ENCODE results near the gene CFAP221. TPM values are rescaled to one million over a fixed set of nuclear protein-coding genes. Genes with fewer than 3 reads are reported as not detected.

The CFAP221 gene
- total RNA-seq, 1 donor = not detected

DNA sequence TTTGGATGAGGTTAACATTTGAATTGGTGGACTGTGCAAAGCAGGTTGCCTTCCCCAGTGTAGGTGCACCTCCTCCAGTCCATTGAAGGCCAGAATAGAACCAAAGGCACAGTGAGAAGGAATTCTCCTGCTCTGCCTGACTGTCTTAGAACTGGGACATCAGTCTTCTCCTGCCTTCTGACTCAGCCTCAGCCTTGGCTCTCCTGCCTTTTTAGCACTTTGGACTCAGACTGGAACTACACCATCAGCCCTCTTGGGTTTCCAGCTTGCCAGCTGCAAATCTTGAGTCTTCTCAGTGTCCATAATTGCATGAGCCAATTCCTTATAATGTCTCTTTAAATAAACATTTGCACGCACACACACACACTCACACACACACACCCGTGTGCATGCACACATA lies 126.8 kb downstream of the CFAP221 start:
- no peak overlapping the region for H3K4me3 ChIP-seq (ENCODE audit: low read depth, low read length)
- TF ChIP-seq, protein P1, sequence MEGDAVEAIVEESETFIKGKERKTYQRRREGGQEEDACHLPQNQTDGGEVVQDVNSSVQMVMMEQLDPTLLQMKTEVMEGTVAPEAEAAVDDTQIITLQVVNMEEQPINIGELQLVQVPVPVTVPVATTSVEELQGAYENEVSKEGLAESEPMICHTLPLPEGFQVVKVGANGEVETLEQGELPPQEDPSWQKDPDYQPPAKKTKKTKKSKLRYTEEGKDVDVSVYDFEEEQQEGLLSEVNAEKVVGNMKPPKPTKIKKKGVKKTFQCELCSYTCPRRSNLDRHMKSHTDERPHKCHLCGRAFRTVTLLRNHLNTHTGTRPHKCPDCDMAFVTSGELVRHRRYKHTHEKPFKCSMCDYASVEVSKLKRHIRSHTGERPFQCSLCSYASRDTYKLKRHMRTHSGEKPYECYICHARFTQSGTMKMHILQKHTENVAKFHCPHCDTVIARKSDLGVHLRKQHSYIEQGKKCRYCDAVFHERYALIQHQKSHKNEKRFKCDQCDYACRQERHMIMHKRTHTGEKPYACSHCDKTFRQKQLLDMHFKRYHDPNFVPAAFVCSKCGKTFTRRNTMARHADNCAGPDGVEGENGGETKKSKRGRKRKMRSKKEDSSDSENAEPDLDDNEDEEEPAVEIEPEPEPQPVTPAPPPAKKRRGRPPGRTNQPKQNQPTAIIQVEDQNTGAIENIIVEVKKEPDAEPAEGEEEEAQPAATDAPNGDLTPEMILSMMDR (IDR thresholded peaks at IDR 0.05; ENCODE audit: insufficient read depth, low read length) = no peak
- no peak for DNase-seq (ENCODE audit: low read depth)

DNA sequence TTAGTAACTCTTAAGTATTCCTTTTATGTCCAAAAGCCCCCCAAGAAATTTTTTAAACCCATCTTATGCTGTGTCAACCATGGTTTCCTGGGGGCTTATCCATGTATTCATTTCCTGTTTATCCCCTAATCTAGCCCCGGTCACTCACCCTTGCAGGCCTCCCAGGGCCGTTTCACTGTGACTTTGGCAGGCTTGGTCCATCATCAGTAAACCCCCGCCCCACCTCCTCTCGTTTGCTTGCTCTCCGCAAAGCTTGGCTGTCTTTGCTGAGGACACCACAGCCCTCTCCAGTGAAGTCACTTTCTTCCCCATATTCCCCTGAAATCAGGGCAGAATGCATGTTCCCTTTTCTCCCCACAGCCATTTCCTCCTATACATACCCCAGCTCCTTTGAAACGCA lies 127.5 kb downstream of the CFAP221 start:
- no peak overlapping the region for H3K4me3 ChIP-seq (ENCODE audit: low read depth, low read length)
- no peak for DNase-seq (ENCODE audit: low read depth)
- TF ChIP-seq, protein P1 (IDR thresholded peaks at IDR 0.05; ENCODE audit: insufficient read depth, low read length) = no peak

DNA sequence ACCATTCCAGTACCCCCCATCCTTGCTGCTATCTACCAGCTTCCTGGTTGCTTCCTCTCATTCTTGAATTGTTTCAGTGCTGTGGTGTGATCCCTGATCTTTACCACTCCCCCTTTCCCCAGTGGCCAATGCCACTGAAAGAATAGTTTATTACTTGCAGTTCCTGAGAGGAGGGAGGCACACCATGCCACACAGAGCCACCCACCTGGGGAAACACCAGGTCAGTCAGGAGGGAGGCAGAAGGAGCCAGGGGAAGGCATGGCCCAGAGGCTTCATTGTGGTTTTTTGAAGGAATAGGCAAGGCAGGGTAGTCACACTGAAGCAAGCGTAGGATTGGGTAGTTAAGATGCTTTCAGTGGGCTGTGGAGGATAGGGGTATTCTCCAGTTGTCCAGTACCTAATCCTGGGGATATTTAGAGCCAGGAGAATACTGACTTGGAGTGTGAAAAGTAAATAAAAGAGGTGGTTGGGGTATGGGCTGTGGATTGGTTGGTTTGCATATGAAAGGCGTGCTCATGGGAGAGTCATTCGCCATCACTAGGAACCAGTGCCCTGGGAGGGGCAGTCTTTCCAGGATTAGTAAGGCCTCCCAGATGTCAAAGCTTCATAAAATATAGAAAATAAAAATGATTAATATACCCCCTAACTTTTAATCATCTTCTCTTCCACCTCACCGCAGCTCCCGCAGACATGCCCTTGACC lies 128.1 kb downstream of the CFAP221 start:
- TF ChIP-seq, protein P1 (IDR thresholded peaks at IDR 0.05; ENCODE audit: insufficient read depth, low read length) = no peak
- DNase-seq (ENCODE audit: low read depth) = no peak
- no peak overlapping the region for H3K4me3 ChIP-seq (ENCODE audit: low read depth, low read length)

DNA sequence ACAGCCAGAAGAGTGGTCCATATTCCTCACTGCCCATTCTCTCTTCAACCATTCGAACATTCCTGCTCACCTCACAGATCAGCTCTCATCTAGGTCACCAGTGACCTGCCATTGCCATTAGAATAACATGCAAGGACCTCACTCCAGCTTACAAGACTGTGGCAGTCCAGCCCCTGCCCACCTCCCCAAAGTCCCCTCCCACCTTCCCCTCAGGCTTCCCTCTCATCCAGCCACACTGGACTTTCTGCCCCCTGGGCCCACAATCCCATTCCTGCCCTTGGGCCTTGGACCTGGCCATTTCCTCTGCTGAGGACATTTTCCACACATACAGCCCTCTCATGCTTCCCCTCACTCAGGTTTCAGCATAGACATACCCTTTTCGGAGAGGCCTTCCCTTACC lies 129.5 kb downstream of the CFAP221 start:
- no peak for DNase-seq (ENCODE audit: low read depth)
- TF ChIP-seq, protein P1 (IDR thresholded peaks at IDR 0.05; ENCODE audit: insufficient read depth, low read length) = no peak
- no peak overlapping the region for H3K4me3 ChIP-seq (ENCODE audit: low read depth, low read length)

DNA sequence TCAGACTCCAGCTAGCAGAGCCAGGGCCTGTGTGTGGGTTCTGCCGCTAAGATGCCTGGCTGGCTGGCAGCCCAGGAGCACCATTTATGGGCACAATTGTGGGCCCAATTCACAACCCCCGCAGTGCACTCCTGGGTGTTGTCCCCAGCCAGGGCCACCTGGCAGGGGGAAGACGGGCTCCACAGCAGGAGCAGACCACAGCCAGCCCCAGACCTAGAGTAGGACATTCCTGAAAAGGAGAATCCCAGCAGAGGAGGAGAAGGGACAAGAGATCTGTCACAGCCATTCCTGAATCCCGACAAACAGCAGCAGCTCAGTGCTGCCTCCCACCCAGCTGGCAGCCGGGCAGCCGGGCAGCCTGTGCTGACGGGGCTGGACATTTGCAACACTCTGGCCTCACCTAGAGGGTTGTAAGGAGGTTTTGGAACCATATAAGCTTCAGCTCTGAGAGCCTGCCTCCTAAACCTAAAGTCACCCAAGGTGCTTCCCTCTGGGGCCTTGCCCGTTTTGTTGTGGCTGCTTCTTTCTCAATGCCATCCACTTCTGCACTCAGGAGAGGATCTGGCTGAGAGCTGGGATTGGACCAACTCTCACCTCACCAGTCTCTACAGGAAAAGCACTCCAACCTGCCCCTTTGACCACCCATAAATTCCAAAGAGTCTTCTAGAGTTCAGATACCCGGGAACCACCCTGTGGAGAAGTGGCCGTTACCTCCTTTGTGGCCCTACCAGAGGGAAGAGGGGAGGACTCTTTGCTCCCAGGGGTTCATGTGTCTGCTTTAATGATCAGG lies 130.7 kb downstream of the CFAP221 start:
- TF ChIP-seq, protein P1 (IDR thresholded peaks at IDR 0.05; ENCODE audit: insufficient read depth, low read length) = no peak
- no peak for DNase-seq (ENCODE audit: low read depth)
- H3K4me3 ChIP-seq (ENCODE audit: low read depth, low read length) = no peak overlapping the region

DNA sequence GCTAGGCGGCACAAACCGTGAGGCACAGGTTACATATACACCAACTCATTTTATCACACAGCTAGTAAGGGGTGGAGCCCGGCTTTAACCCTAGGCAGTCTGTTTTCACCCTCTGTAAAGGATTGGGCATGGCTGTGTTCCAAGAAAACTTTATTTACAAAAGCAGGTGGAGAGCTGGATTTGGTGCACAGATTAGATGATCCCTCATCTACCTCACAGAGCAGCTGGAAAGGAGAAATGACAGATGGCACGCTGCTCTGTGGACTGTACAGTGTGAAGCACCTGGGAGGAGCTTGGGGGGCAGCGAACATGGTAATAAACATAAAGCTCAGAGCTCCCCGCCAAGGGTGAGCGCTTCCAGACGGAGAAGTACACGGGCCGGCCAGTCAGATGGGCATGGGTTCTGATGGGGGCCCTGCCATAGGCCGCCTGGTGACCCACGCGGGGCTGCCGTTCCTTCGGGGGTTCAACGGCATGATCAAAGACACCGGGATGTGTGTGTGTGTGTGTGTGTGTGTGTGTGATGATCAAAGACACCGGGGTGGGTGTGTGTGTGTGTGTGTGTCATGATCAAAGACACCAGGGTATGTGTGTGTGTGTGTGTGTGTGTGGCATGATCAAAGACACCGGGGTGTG lies 133.9 kb downstream of the CFAP221 start:
- TF ChIP-seq, protein P1 (IDR thresholded peaks at IDR 0.05; ENCODE audit: insufficient read depth, low read length) = no peak
- no peak for DNase-seq (ENCODE audit: low read depth)
- no peak overlapping the region for H3K4me3 ChIP-seq (ENCODE audit: low read depth, low read length)
